HEK293 (cell line): ENCODE measurements around the gene TMEM51.

ENCODE experiments used
- ZNF426 ChIP-seq: fragments of 450-650 bp; formaldehyde crosslinking; IDR thresholded peaks from 2 replicates; pipeline ENCODE4 v1.5.1; 2017; ENCODE audit warnings: missing biosample characterization, missing genetic modification characterization, mild to moderate bottlenecking, inconsistent platforms, moderate library complexity
- TF ChIP-seq, protein P1 (sequence below): fragments of 450-650 bp; formaldehyde crosslinking; IDR thresholded peaks from 2 replicates; pipeline ENCODE4 v1.5.1; 2016; ENCODE audit warnings: missing biosample characterization, missing genetic modification characterization

DNA sequence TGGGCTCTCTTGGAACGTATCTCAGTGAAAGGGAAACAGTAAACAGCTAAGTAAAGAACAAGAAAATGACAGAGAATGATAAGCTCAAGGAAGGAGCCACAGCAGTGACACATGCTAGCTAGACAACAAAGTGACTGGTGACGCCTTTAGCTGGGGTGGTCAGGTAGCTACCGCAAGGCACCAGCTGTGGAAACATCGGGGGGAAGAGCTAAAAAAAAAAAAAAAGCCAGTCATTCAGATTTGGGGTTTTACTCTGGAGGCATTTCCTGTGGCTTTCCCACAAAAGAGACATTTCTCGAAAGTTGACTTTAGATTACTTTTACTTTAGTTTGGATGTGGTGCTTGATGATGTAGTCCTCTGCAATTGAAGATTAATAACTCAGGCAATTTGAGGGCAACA lies 95.5 kb downstream of the TMEM51 start:
- TF ChIP-seq, protein P1, sequence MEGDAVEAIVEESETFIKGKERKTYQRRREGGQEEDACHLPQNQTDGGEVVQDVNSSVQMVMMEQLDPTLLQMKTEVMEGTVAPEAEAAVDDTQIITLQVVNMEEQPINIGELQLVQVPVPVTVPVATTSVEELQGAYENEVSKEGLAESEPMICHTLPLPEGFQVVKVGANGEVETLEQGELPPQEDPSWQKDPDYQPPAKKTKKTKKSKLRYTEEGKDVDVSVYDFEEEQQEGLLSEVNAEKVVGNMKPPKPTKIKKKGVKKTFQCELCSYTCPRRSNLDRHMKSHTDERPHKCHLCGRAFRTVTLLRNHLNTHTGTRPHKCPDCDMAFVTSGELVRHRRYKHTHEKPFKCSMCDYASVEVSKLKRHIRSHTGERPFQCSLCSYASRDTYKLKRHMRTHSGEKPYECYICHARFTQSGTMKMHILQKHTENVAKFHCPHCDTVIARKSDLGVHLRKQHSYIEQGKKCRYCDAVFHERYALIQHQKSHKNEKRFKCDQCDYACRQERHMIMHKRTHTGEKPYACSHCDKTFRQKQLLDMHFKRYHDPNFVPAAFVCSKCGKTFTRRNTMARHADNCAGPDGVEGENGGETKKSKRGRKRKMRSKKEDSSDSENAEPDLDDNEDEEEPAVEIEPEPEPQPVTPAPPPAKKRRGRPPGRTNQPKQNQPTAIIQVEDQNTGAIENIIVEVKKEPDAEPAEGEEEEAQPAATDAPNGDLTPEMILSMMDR (tag by site-specific recombination), result no peak
- TF ChIP-seq ZNF426 (tag by site-specific recombination), result no peak
